Endothelial cell of umbilical vein (primary cell): ENCODE data around the gene MRTFA.

Experiments
- FOS ChIP-seq: IDR thresholded peaks from 2 replicates; pipeline ENCODE4 v1.6.1; 2011; ENCODE audit warnings: mild to moderate bottlenecking, low read length, moderate library complexity, borderline replicate concordance; ENCODE audit not compliant: insufficient read depth
- MAX ChIP-seq: IDR thresholded peaks from 2 replicates; pipeline ENCODE4 v1.6.1; 2011; ENCODE audit not compliant: insufficient read depth, insufficient read length
- POLR2A ChIP-seq: IDR thresholded peaks from 2 replicates; pipeline ENCODE4 v1.6.1; 2012; ENCODE audit warnings: low read depth, mild to moderate bottlenecking, control low read depth, low read length
- TF ChIP-seq, protein P1 (sequence below), 2 donors: IDR thresholded peaks; 1 replicate in 1 of 2; 2 replicates in 1 of 2; pipeline ENCODE4 v1.5.1; 2011; ENCODE audit warnings: low read length in 2 of 2, mild to moderate bottlenecking in 2 of 2, moderate library complexity in 2 of 2, control low read depth in 1 of 2, inconsistent platforms in 1 of 2, low read depth in 1 of 2; ENCODE audit not compliant: insufficient read depth in 1 of 2; ENCODE audit errors: extremely low read depth in 1 of 2

- TF ChIP-seq POLR2A (no peak), MAX (no peak), FOS (no peak)
- TF ChIP-seq, protein P1, sequence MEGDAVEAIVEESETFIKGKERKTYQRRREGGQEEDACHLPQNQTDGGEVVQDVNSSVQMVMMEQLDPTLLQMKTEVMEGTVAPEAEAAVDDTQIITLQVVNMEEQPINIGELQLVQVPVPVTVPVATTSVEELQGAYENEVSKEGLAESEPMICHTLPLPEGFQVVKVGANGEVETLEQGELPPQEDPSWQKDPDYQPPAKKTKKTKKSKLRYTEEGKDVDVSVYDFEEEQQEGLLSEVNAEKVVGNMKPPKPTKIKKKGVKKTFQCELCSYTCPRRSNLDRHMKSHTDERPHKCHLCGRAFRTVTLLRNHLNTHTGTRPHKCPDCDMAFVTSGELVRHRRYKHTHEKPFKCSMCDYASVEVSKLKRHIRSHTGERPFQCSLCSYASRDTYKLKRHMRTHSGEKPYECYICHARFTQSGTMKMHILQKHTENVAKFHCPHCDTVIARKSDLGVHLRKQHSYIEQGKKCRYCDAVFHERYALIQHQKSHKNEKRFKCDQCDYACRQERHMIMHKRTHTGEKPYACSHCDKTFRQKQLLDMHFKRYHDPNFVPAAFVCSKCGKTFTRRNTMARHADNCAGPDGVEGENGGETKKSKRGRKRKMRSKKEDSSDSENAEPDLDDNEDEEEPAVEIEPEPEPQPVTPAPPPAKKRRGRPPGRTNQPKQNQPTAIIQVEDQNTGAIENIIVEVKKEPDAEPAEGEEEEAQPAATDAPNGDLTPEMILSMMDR (IDR thresholded peaks at IDR 0.05; ENCODE audit: extremely low read depth in 1 of 2, insufficient read depth in 1 of 2, low read depth in 1 of 2, low read length in 2 of 2): no peak
These were observed 270.5 kb downstream of the MRTFA start for GRCh38 chr22:40366068-40366467.
